Coronary artery (tissue), 2 donors: ENCODE measurements around the gene PLA2G4D.

Experiments
- DNase-seq: peaks from one replicate; pipeline ENCODE4 v3.0.0-alpha.2; 2017; ENCODE audit warnings: low spot score
- H3K27ac ChIP-seq, 2 donors: fragments of 200-600 bp; sonication (generic); one replicate each; pipeline ENCODE4 v1.5.1; 2016 to 2019
- H3K4me3 ChIP-seq: fragments of 200-600 bp; sonication (generic); 2 replicates; pipeline ENCODE4 v1.5.1; 2016; ENCODE audit warnings: mild to moderate bottlenecking, moderate library complexity
- CTCF ChIP-seq: fragments of 200-600 bp; sonication (generic); IDR thresholded peaks from one replicate; pipeline ENCODE4 v1.5.1; 2019; ENCODE audit warnings: antibody characterized with exemption

Gene PLA2G4D

GRCh38 chr15:42027521-42027920, 66.8 kb downstream of the PLA2G4D start:
- Histone ChIP-seq H3K27ac (no peak overlapping the region), H3K4me3 (no peak overlapping the region)
- TF ChIP-seq CTCF: no peak
- DNase-seq: no peak

GRCh38 chr15:42024303-42024702, 70.1 kb downstream of the PLA2G4D start:
- no peak overlapping the region for H3K27ac ChIP-seq

GRCh38 chr15:42021593-42021992, 72.8 kb downstream of the PLA2G4D start:
- Histone ChIP-seq H3K27ac (no peak overlapping the region), H3K4me3 (no peak overlapping the region)
- DNase-seq: no peak
- no peak for TF ChIP-seq CTCF

More at GRCh38 chr15:42024303-42024702, 70.1 kb downstream of the PLA2G4D start:
- TF ChIP-seq CTCF: no peak
- no peak overlapping the region for H3K4me3 ChIP-seq
- no peak for DNase-seq

- no peak within 1 kb of the TSS for H3K4me3 ChIP-seq
- no peak for DNase-seq
- H3K27ac ChIP-seq: no peak within 1 kb of the TSS
- TF ChIP-seq CTCF: no peak
Measured at GRCh38 chr15:42020713-42021273, 73.6 kb downstream of the PLA2G4D start, which contains the start of gene PLA2G4E. TSS of gene PLA2G4E (minus strand) at chr15:42021042. CDS start at chr15:42021030, 12 bp downstream.

GRCh38 chr15:42018306-42019224, 75.8 kb downstream of the PLA2G4D start:
- no peak for TF ChIP-seq CTCF
- no peak for DNase-seq
- Histone ChIP-seq H3K4me3 (no peak overlapping the region), H3K27ac (no peak overlapping the region)
